Smooth muscle cell (in vitro differentiated cells): ENCODE results near the gene SNAPIN. TPM values are rescaled to one million over a fixed set of nuclear protein-coding genes. Genes with fewer than 3 reads are reported as not detected.

Experiments
- DNase-seq: peaks from one replicate; lab custom pipeline; 2025; ENCODE audit not compliant: unreplicated experiment; lab: John Stamatoyannopoulos, UW
- H2AFZ ChIP-seq: fragments of 200-600 bp; sonication (generic); 2 replicates; pipeline ENCODE4 v1.6.0; 2016; ENCODE audit warnings: antibody characterized with exemption, low read depth, mild to moderate bottlenecking
- H3F3A ChIP-seq: fragments of 200-600 bp; sonication (generic); 2 replicates; pipeline ENCODE4 v1.6.0; 2017; ENCODE audit warnings: antibody characterized with exemption, low read depth
- H3K27ac ChIP-seq: fragments of 200-600 bp; sonication (generic); 2 replicates; pipeline ENCODE4 v1.5.1; 2016; ENCODE audit warnings: low read depth, mild to moderate bottlenecking
- H3K27me3 ChIP-seq: fragments of 200-600 bp; sonication (generic); 2 replicates; pipeline ENCODE4 v1.6.1; 2016; ENCODE audit warnings: low read depth, mild to moderate bottlenecking
- H3K36me3 ChIP-seq: fragments of 200-600 bp; sonication (generic); 2 replicates; pipeline ENCODE4 v1.5.1; 2016; ENCODE audit warnings: low read depth
- H3K4me1 ChIP-seq: fragments of 200-600 bp; sonication (generic); 2 replicates; pipeline ENCODE4 v1.5.1; 2016; ENCODE audit warnings: low read depth
- H3K4me2 ChIP-seq: fragments of 200-600 bp; sonication (generic); 2 replicates; pipeline ENCODE4 v1.6.0; 2016; ENCODE audit warnings: mild to moderate bottlenecking
- H3K4me3 ChIP-seq: fragments of 200-600 bp; sonication (generic); 2 replicates; pipeline ENCODE4 v1.5.1; 2016; ENCODE audit warnings: mild to moderate bottlenecking
- H3K79me2 ChIP-seq: fragments of 200-600 bp; sonication (generic); 2 replicates; pipeline ENCODE4 v1.6.0; 2016; ENCODE audit warnings: low read depth, mild to moderate bottlenecking
- H3K9ac ChIP-seq: fragments of 200-600 bp; sonication (generic); 2 replicates; pipeline ENCODE4 v1.6.0; 2016; ENCODE audit warnings: low read depth
- H3K9me3 ChIP-seq: fragments of 200-600 bp; sonication (generic); replicated peaks from 2 replicates; pipeline ENCODE4 v1.5.1; 2016; ENCODE audit warnings: low read depth
- H4K20me1 ChIP-seq: fragments of 200-600 bp; sonication (generic); 2 replicates; pipeline ENCODE4 v1.6.0; 2016; ENCODE audit warnings: low read depth
- WGBS: methylation state at CpG from one replicate; pipeline ENCODE4 v1.1.7; 2016; ENCODE audit warnings: low lambda C conversion rate; 5-methylcytosine and 5-hydroxymethylcytosine counted together
- polyA plus RNA-seq: library from polyadenylated mRNA; unstranded; fragments of >200 nt; fragmentation: Nextera tagmentation; extraction: Ambion mirVana; gene quantifications from 2 replicates; pipeline ENCODE4 v1.2.1, GENCODE V29; 2016
- total RNA-seq: library from RNA; depleted of rRNA; stranded (reverse); fragments of >200 nt; gene quantifications from 2 replicates; pipeline ENCODE4 v1.2.3, GENCODE V29; 2014
- TF ChIP-seq, protein P1 (sequence below): fragments of 200-600 bp; sonication (generic); IDR thresholded peaks from 2 replicates; pipeline ENCODE4 v1.5.1; 2017; ENCODE audit warnings: borderline replicate concordance, mild to moderate bottlenecking, antibody characterized with exemption; ENCODE audit not compliant: insufficient read depth, poor library complexity, severe bottlenecking

Gene SNAPIN
- total and polyA plus RNA-seq, 2 experiments from 2014 or later, result 52.0 to 65.5 TPM

DNA sequence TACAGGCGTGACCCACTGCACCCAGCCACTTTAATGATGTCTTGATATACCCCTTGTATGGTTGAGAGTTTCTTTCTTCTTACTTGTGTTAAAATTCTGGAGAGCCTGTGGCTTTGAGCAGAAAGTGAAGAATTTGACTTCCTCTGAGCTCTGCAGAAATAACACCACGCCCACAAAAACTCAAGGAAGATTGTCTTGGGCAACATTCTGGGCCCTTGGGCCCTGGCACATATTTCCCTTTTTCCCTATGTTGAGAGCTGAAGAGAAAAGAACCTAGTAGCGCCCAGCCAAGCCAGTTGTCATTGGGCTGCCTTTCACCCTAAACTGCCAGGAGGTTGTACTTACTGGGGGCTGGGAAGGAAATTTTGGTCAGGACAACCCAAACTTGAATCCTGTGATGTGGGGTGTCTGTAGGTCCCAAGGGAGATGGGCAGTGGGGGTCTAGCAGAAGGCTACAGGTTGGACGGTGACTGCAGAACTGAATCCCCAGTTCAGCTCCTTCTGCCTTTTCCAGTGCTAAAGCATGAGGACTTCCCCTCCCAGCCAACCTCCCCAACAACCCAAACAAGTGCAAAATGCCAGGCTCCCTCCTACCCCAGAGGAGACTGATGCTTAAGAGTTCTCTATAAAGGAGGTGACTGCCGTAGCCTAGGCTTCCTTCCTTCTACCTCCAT, 11.7 kb upstream of the SNAPIN start:
- Histone ChIP-seq H2AFZ (no peak overlapping the region), H3K4me1 (no peaks in the 10 kb centered on the region), H3K36me3 (peaks cover 21% of the 10 kb centered on the region), H3F3A (peaks cover 28% of the 10 kb centered on the region), H3K79me2 (peaks cover 6% of the 10 kb centered on the region), H3K27ac (no peak overlapping the region), H3K9me3 (no peaks in the 10 kb centered on the region), H4K20me1 (peaks cover 26% of the 10 kb centered on the region), H3K27me3 (no peaks in the 10 kb centered on the region), H3K4me3 (no peak overlapping the region), H3K9ac (no peak overlapping the region), H3K4me2 (no peak overlapping the region)
- TF ChIP-seq, protein P1, sequence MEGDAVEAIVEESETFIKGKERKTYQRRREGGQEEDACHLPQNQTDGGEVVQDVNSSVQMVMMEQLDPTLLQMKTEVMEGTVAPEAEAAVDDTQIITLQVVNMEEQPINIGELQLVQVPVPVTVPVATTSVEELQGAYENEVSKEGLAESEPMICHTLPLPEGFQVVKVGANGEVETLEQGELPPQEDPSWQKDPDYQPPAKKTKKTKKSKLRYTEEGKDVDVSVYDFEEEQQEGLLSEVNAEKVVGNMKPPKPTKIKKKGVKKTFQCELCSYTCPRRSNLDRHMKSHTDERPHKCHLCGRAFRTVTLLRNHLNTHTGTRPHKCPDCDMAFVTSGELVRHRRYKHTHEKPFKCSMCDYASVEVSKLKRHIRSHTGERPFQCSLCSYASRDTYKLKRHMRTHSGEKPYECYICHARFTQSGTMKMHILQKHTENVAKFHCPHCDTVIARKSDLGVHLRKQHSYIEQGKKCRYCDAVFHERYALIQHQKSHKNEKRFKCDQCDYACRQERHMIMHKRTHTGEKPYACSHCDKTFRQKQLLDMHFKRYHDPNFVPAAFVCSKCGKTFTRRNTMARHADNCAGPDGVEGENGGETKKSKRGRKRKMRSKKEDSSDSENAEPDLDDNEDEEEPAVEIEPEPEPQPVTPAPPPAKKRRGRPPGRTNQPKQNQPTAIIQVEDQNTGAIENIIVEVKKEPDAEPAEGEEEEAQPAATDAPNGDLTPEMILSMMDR, result no peak
- no peak for DNase-seq
- 91% methylated on average over 5 of the region's 5 CpGs for WGBS

DNA sequence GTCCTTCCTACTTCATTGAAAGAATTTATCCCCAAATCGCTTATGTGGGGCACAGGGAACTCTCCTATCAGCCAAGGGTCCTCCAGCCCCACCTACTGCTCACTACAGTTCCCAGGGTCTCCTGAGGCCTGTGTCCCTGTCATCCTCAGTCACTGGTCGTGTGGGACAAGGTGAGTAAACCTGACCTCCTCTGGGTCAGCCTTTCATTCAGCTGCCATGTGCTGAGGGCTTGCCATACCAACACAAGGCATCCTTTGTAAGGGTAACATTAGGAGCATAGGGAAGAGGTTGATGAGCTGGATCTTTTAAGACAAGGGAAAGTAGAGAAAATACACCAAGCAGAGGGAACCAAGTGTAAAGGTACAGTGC, 11.2 kb upstream of the SNAPIN start:
- peaks cover 20% of the 10 kb centered on the region for H3K36me3 ChIP-seq
- H3K4me1 ChIP-seq, result no peaks in the 10 kb centered on the region
- no peak overlapping the region for H3K27ac ChIP-seq
- WGBS, result 77% methylated on average over 2 of the region's 2 CpGs
- no peak for DNase-seq
- H2AFZ ChIP-seq, result no peak overlapping the region
- peaks cover 21% of the 10 kb centered on the region for H4K20me1 ChIP-seq
- H3K9ac ChIP-seq, result no peak overlapping the region
- H3K4me2 ChIP-seq, result no peak overlapping the region
- H3F3A ChIP-seq, result peaks cover 28% of the 10 kb centered on the region
- TF ChIP-seq, protein P1, result no peak
- no peaks in the 10 kb centered on the region for H3K27me3 ChIP-seq
- no peaks in the 10 kb centered on the region for H3K9me3 ChIP-seq
- H3K79me2 ChIP-seq, result peaks cover under 1% of the 10 kb centered on the region
- no peak overlapping the region for H3K4me3 ChIP-seq

DNA sequence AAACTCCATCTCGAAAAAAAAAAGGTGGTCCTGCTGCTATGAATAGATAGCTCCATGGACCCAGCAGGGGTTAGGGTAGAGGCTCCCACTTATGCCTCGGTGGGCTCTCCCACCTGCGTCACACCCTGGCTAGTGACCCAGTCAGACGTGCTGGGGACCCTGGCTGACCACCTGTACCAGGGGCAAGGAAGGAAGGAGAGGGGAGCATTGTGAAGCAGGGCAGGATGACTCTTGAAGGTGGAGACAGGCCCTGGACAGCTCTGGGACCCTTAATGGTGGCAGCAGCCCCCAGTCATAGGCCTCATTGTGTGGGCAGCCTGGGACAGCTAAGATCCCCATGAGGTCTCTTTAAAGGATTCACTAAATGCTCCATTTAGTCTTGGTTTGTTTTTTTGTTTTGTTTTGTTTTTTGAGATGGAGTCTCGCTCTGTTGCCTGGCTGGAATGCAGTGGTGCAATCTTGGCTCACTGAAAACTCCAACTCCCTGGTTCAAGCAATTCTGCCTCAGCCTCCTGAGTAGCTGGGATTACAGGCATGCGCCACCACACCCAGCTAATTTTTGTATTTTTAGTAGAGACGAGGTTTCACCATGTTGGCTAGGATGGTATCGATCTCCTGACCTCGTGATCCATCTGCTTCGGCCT, 10.4 kb upstream of the SNAPIN start:
- DNase-seq, result no peak
- Histone ChIP-seq H3K27ac (no peak overlapping the region), H3K9ac (no peak overlapping the region), H2AFZ (no peak overlapping the region), H3K4me3 (no peak overlapping the region), H3K36me3 (peaks cover 14% of the 10 kb centered on the region), H3K4me1 (no peaks in the 10 kb centered on the region), H3K79me2 (no peaks in the 10 kb centered on the region), H3K27me3 (no peaks in the 10 kb centered on the region), H4K20me1 (peaks cover 13% of the 10 kb centered on the region), H3K9me3 (no peaks in the 10 kb centered on the region), H3F3A (peaks cover 26% of the 10 kb centered on the region), H3K4me2 (no peak overlapping the region)
- TF ChIP-seq, protein P1, result no peak
- WGBS, result 92% methylated on average over 10 of the region's 10 CpGs
